Fibroblast of skin of left quadriceps (primary cell): ENCODE data around the gene CD82.
A peak's percentile ranks its signal among the peaks of the same experiment; 100 is the strongest.

Experiments used
- DNase-seq, 2 experiments: peaks; one replicate each; pipeline ENCODE4 v3.0.0-alpha.2; 2013; ENCODE audit warnings: low read depth in 2 of 2

Gene CD82

GRCh38 chr11:44576656-44577055 lies 11.2 kb downstream of the CD82 start:
- no peak for DNase-seq

GRCh38 chr11:44577231-44577830 lies 11.9 kb downstream of the CD82 start:
- DNase-seq = no peak

- no peak for DNase-seq
Measured at GRCh38 chr11:44578279-44578678, 12.8 kb downstream of the CD82 start.

GRCh38 chr11:44579302-44579761 lies 13.9 kb downstream of the CD82 start:
- DNase-seq = no peak

- DNase-seq = no peak
Measured at GRCh38 chr11:44580701-44581100, 15.2 kb downstream of the CD82 start.

- DNase-seq = no peak
Measured at GRCh38 chr11:44581246-44581645, 15.8 kb downstream of the CD82 start.

- no peak for DNase-seq
Measured at GRCh38 chr11:44582641-44583352, 17.3 kb downstream of the CD82 start.

GRCh38 chr11:44583353-44583669 lies 17.8 kb downstream of the CD82 start:
- no peak for DNase-seq

GRCh38 chr11:44585421-44585820 lies 20.0 kb downstream of the CD82 start:
- DNase-seq = no peak

GRCh38 chr11:44589301-44589700 lies 23.8 kb downstream of the CD82 start:
- DNase-seq = peak; percentile 20 to 25

GRCh38 chr11:44590769-44591168 lies 25.3 kb downstream of the CD82 start:
- DNase-seq = no peak

GRCh38 chr11:44591557-44591956 lies 26.1 kb downstream of the CD82 start:
- no peak for DNase-seq

- no peak for DNase-seq
Measured at GRCh38 chr11:44592125-44592940, 26.9 kb downstream of the CD82 start.

GRCh38 chr11:44593251-44593650 lies 27.8 kb downstream of the CD82 start:
- no peak for DNase-seq

GRCh38 chr11:44595006-44595405 lies 29.5 kb downstream of the CD82 start:
- DNase-seq = no peak

GRCh38 chr11:44595964-44596381 lies 30.5 kb downstream of the CD82 start:
- DNase-seq = no peak

- DNase-seq = no peak
Measured at GRCh38 chr11:44596525-44597276, 31.2 kb downstream of the CD82 start.

GRCh38 chr11:44597358-44598012 lies 32.0 kb downstream of the CD82 start:
- no peak for DNase-seq

GRCh38 chr11:44598831-44599230 lies 33.4 kb downstream of the CD82 start:
- no peak for DNase-seq

- no peak for DNase-seq
Measured at GRCh38 chr11:44600261-44600660, 34.8 kb downstream of the CD82 start.

GRCh38 chr11:44600839-44601383 lies 35.4 kb downstream of the CD82 start:
- DNase-seq = no peak
